Hepatocyte (in vitro differentiated cells): ENCODE measurements around the gene HCK. TPM values are rescaled to one million over a fixed set of nuclear protein-coding genes. Genes with fewer than 3 reads are reported as not detected.

Experiments
- DNase-seq: peaks from one replicate; pipeline ENCODE4 v3.0.0-alpha.2; 2016; ENCODE audit warnings: low spot score
- H2AFZ ChIP-seq: fragments of 200-600 bp; sonication (generic); 2 replicates; pipeline ENCODE4 v1.6.0; 2016; ENCODE audit warnings: antibody characterized with exemption, mild to moderate bottlenecking
- H3K27ac ChIP-seq: fragments of 200-600 bp; sonication (generic); 2 replicates; pipeline ENCODE4 v1.5.1; 2016; ENCODE audit warnings: mild to moderate bottlenecking
- H3K27me3 ChIP-seq: fragments of 200-600 bp; sonication (generic); 2 replicates; pipeline ENCODE4 v1.6.1; 2016
- H3K36me3 ChIP-seq: fragments of 200-600 bp; sonication (generic); replicated peaks from 2 replicates; pipeline ENCODE4 v1.5.1; 2016; ENCODE audit warnings: low read depth; ENCODE audit not compliant: insufficient read depth
- H3K4me1 ChIP-seq: fragments of 200-600 bp; sonication (generic); 2 replicates; pipeline ENCODE4 v1.5.1; 2016; ENCODE audit warnings: mild to moderate bottlenecking, moderate library complexity; ENCODE audit not compliant: insufficient read depth
- H3K4me2 ChIP-seq: fragments of 200-600 bp; sonication (generic); 2 replicates; pipeline ENCODE4 v1.6.0; 2016
- H3K4me3 ChIP-seq: fragments of 200-600 bp; sonication (generic); 2 replicates; pipeline ENCODE4 v1.5.1; 2016; ENCODE audit warnings: mild to moderate bottlenecking
- H3K79me2 ChIP-seq: fragments of 200-600 bp; sonication (generic); 2 replicates; pipeline ENCODE4 v1.6.0; 2017; ENCODE audit warnings: mild to moderate bottlenecking
- H3K9me2 ChIP-seq: fragments of 200-600 bp; sonication (generic); replicated peaks from 2 replicates; pipeline ENCODE4 v1.6.0; 2017; ENCODE audit warnings: mild to moderate bottlenecking; ENCODE audit not compliant: insufficient read depth
- H3K9me3 ChIP-seq: fragments of 200-600 bp; sonication (generic); 2 replicates; pipeline ENCODE4 v1.5.1; 2016; ENCODE audit warnings: low read depth, mild to moderate bottlenecking
- H4K20me1 ChIP-seq: fragments of 200-600 bp; sonication (generic); 2 replicates; pipeline ENCODE4 v1.6.0; 2016; ENCODE audit warnings: mild to moderate bottlenecking; ENCODE audit not compliant: insufficient read depth, poor library complexity, severe bottlenecking
- EZH2 ChIP-seq: fragments of 200-600 bp; sonication (generic); IDR thresholded peaks from 2 replicates; pipeline ENCODE4 v1.6.1; 2016; ENCODE audit warnings: antibody characterized with exemption, mild to moderate bottlenecking, borderline replicate concordance
- EZH2phosphoT487 ChIP-seq: fragments of 200-600 bp; sonication (generic); IDR thresholded peaks from one replicate; pipeline ENCODE4 v1.6.1; 2018; ENCODE audit warnings: antibody characterized with exemption, mild to moderate bottlenecking, low read depth, moderate library complexity; ENCODE audit not compliant: unreplicated experiment, severe bottlenecking
- WGBS: methylation state at CpG from one replicate; pipeline ENCODE4 v1.1.6; 2016; ENCODE audit warnings: low lambda C conversion rate; ENCODE audit errors: missing lambda C conversion rate; 5-methylcytosine and 5-hydroxymethylcytosine counted together
- polyA plus RNA-seq: library from polyadenylated mRNA; unstranded; fragments of >200 nt; fragmentation: Nextera tagmentation; extraction: Ambion mirVana; gene quantifications from 2 replicates; pipeline ENCODE4 v1.2.1, GENCODE V29; 2016
- total RNA-seq: library from RNA; depleted of rRNA; stranded (reverse); fragments of >200 nt; gene quantifications from 2 replicates; pipeline ENCODE4 v1.2.3, GENCODE V29; 2014
- TF ChIP-seq, protein P1 (sequence below): fragments of 200-600 bp; sonication (generic); IDR thresholded peaks from 2 replicates; pipeline ENCODE4 v1.5.1; 2016; ENCODE audit warnings: antibody characterized with exemption, mild to moderate bottlenecking; ENCODE audit not compliant: poor library complexity

The HCK gene
- total and polyA plus RNA-seq, 2 experiments from 2014 or later, result 0.54 to 2.2 TPM

DNA sequence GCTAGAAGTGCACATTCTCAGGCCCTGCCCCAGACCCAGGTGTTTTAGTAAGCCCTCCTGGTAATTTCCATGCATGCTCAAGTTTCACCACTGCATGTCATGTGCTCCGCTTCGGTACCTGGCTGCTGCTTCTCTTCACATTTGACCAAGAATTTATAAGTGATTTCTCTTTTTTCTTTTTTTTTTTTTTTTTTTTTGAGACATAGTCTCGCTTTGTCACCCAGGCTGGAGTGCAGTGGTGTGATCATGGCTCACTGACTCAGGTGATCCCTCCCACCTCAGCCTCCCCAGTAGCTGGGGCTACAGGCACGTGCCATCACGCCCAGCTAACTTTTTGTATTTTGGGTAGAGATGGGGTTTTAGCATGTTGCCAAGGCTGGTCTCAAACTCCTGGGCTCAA lies 73.5 kb downstream of the HCK start:
- no peak for DNase-seq
- Histone ChIP-seq H3K4me3 (no peak overlapping the region), H3K27me3 (no peaks in the 10 kb centered on the region), H4K20me1 (peaks cover 43% of the 10 kb centered on the region), H3K4me2 (no peak overlapping the region), H3K79me2 (peaks cover 73% of the 10 kb centered on the region), H3K27ac (no peak overlapping the region), H3K4me1 (no peaks in the 10 kb centered on the region), H3K9me3 (no peaks in the 10 kb centered on the region), H2AFZ (no peak overlapping the region), H3K9me2 (no peaks in the 10 kb centered on the region), H3K36me3 (no peaks in the 10 kb centered on the region)
- TF ChIP-seq, protein P1, sequence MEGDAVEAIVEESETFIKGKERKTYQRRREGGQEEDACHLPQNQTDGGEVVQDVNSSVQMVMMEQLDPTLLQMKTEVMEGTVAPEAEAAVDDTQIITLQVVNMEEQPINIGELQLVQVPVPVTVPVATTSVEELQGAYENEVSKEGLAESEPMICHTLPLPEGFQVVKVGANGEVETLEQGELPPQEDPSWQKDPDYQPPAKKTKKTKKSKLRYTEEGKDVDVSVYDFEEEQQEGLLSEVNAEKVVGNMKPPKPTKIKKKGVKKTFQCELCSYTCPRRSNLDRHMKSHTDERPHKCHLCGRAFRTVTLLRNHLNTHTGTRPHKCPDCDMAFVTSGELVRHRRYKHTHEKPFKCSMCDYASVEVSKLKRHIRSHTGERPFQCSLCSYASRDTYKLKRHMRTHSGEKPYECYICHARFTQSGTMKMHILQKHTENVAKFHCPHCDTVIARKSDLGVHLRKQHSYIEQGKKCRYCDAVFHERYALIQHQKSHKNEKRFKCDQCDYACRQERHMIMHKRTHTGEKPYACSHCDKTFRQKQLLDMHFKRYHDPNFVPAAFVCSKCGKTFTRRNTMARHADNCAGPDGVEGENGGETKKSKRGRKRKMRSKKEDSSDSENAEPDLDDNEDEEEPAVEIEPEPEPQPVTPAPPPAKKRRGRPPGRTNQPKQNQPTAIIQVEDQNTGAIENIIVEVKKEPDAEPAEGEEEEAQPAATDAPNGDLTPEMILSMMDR, result no peak
- no peak for TF ChIP-seq EZH2phosphoT487
- no peak for TF ChIP-seq EZH2
- 97% methylated on average over 5 of the region's 5 CpGs for WGBS

DNA sequence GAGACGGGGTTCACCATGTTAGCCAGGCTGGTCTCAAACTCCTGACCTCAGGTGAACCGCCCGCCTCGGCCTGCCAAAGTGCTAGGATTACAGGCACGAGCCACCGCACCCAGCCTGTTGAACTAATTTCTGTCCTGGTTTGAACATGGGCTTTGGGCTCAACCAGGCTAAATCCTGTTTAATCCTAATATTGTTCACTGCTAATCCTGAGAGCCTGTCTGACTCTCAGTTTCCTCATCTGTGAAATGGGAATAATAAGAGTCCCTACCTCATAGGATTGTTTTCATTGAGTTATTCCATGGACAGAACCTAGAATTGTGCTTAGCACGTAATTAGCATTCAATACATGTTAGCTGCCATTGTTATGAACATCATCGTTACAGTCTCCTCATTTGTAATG lies 74.9 kb downstream of the HCK start:
- Histone ChIP-seq H3K27me3 (no peaks in the 10 kb centered on the region), H4K20me1 (peaks cover 57% of the 10 kb centered on the region), H3K4me1 (no peaks in the 10 kb centered on the region), H3K9me3 (no peaks in the 10 kb centered on the region), H2AFZ (no peak overlapping the region), H3K4me3 (no peak overlapping the region), H3K4me2 (no peak overlapping the region), H3K79me2 (peaks cover 82% of the 10 kb centered on the region), H3K36me3 (no peaks in the 10 kb centered on the region), H3K27ac (no peak overlapping the region), H3K9me2 (no peaks in the 10 kb centered on the region)
- DNase-seq, result no peak
- no peak for TF ChIP-seq EZH2phosphoT487
- no peak for TF ChIP-seq EZH2
- TF ChIP-seq, protein P1, result no peak
- WGBS, result 92% methylated on average over 8 of the region's 8 CpGs

DNA sequence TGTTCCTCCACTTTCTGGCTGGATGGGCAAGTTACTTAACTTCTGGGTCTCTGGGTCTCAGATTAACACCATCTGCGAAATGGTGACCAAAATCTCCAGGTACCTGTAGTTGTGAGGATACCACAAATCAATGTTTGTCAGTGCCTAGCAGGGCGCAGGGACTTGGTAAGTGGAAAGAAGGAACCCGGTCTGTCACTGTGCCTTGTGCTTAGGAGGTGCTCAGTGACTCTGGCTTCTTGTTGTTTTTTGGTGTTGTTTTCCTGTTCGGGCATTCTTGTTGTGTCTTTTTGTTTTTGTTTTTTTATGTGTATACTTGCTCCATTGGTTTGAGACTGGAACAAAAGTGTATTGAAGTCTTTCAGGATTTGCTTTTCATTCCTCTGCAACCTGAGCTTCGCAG lies 75.3 kb downstream of the HCK start:
- peaks cover 61% of the 10 kb centered on the region for H4K20me1 ChIP-seq

More for the DNA sequence above, 75.3 kb downstream of the HCK start:
- Histone ChIP-seq H3K4me3 (no peak overlapping the region), H3K79me2 (peaks cover 86% of the 10 kb centered on the region), H3K9me3 (no peaks in the 10 kb centered on the region), H3K4me1 (no peaks in the 10 kb centered on the region), H3K36me3 (no peaks in the 10 kb centered on the region), H3K4me2 (no peak overlapping the region), H2AFZ (no peak overlapping the region), H3K27ac (no peak overlapping the region), H3K9me2 (no peaks in the 10 kb centered on the region), H3K27me3 (no peaks in the 10 kb centered on the region)
- no peak for DNase-seq
- TF ChIP-seq, protein P1, result no peak
- TF ChIP-seq EZH2phosphoT487, result no peak
- no peak for TF ChIP-seq EZH2
- 95% methylated on average over 5 of the region's 5 CpGs for WGBS
